Neural cell (in vitro differentiated cells): Measurements from ENCODE around the gene AGAP3.

ENCODE experiments used
- CTCF ChIP-seq: fragments of 450-650 bp; IDR thresholded peaks from 2 replicates; pipeline ENCODE4 v1.5.1; 2014; ENCODE audit warnings: antibody characterized with exemption, mild to moderate bottlenecking, moderate library complexity; ENCODE audit not compliant: poor library complexity, severe bottlenecking
- POLR2AphosphoS5 ChIP-seq: IDR thresholded peaks from 2 replicates; pipeline ENCODE4 v1.6.1; 2012
- TAF1 ChIP-seq: IDR thresholded peaks from 2 replicates; pipeline ENCODE4 v1.6.1; 2012; ENCODE audit warnings: low read depth

DNA sequence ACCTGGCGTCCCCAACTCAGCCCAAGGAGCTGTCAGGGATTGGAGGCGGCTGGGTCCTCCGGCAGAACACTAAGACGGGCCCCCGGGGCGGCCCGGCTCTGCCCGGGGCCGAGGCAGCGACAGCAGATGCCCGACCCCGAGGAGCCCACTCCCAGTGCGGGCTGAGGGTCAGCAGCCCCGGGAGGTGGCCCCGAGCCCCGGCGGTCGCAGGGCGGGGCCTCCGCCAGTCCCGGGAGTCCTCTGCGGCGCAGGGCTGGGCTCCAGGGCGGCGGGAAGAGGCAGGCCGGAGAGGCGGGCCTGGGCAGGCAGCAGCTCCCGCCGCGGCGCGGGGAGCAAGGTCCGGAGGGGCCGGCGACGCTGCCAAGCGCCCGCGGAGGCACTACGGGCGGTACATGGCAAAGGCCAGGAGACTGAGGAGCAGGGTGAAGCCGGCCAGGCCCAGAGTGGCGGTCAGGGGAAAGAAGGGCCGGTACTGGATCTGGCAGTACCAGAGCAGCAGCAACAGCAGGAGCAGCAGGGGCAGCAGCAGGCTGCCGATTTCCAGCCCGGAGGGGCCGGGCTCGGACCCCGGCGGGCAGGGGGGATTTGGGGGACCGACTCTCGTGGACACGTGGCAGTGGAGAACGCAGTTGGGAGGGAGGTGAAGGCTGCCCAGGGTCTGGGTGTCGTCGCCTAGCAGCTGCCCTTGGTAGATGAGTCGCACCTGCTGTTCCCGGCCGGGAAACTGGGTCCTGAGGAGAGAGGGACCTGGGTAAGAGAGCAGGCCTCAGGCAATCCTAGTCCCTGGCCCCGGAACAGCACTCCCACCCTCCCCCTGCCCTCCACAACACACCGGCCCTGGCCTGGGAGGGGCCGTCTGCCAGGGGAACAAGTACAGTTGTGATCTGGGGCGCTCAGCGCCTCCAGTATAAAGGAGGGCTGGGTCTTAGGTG lies 4.8 kb upstream of the AGAP3 start:
- no peak for TF ChIP-seq TAF1
- no peak for TF ChIP-seq POLR2AphosphoS5
- TF ChIP-seq CTCF: no peak
